Measurements from ENCODE around the gene INTU.
"Not testable (repeated sequence)": the region's sequence is repeated elsewhere in the genome, so short reads cannot be mapped to it uniquely, and the experiment has no call there.

INTU gene

GRCh38 chr4:127643791-127644190 is 11.0 kb downstream of the INTU start:
- DNase-seq (ENCODE audit: low read depth): no peak

GRCh38 chr4:127648061-127648460 is 15.3 kb downstream of the INTU start:
- DNase-seq (ENCODE audit: low read depth): no peak

- not testable (repeated sequence) for DNase-seq (ENCODE audit: low read depth)
Observed at GRCh38 chr4:127655590-127655989, 22.8 kb downstream of the INTU start.

GRCh38 chr4:127656047-127656680 is 23.4 kb downstream of the INTU start:
- no peak for DNase-seq (ENCODE audit: low read depth)

GRCh38 chr4:127660284-127660885 is 27.6 kb downstream of the INTU start:
- no peak for DNase-seq (ENCODE audit: low read depth)

GRCh38 chr4:127667116-127667515 is 34.4 kb downstream of the INTU start:
- DNase-seq (ENCODE audit: low read depth): no peak

GRCh38 chr4:127667772-127668171 is 35.0 kb downstream of the INTU start:
- DNase-seq (ENCODE audit: low read depth): no peak

GRCh38 chr4:127668770-127669169 is 36.0 kb downstream of the INTU start:
- no peak for DNase-seq (ENCODE audit: low read depth)

GRCh38 chr4:127669691-127670090 is 36.9 kb downstream of the INTU start:
- DNase-seq (ENCODE audit: low read depth): no peak

GRCh38 chr4:127672111-127672510 is 39.4 kb downstream of the INTU start:
- no peak for DNase-seq (ENCODE audit: low read depth)

- DNase-seq (ENCODE audit: low read depth): no peak
Observed at GRCh38 chr4:127685292-127685691, 52.5 kb downstream of the INTU start.

GRCh38 chr4:127686658-127687057 is 53.9 kb downstream of the INTU start:
- no peak for DNase-seq (ENCODE audit: low read depth)

- no peak for DNase-seq (ENCODE audit: low read depth)
Observed at GRCh38 chr4:127687580-127687979, 54.8 kb downstream of the INTU start.

- DNase-seq (ENCODE audit: low read depth): no peak
Observed at GRCh38 chr4:127698789-127699200, 66.0 kb downstream of the INTU start.

- no peak for DNase-seq (ENCODE audit: low read depth)
Observed at GRCh38 chr4:127708985-127709384, 76.2 kb downstream of the INTU start.

- no peak for DNase-seq (ENCODE audit: low read depth)
Observed at GRCh38 chr4:127709456-127709855, 76.7 kb downstream of the INTU start.

- no peak for DNase-seq (ENCODE audit: low read depth)
Observed at GRCh38 chr4:127730142-127730913, 97.6 kb downstream of the INTU start, which contains the start of gene SLC25A31. TSS of gene SLC25A31 (plus strand) at chr4:127730400. CDS start at chr4:127730546, 146 bp downstream.

GRCh38 chr4:127731406-127731805 is 98.6 kb downstream of the INTU start:
- DNase-seq (ENCODE audit: low read depth): no peak

GRCh38 chr4:127732623-127733328 is 100.0 kb downstream of the INTU start:
- no peak for DNase-seq (ENCODE audit: low read depth)

GRCh38 chr4:127734976-127735375 is 102.2 kb downstream of the INTU start:
- DNase-seq (ENCODE audit: low read depth): no peak

GRCh38 chr4:127737295-127737694 is 104.5 kb downstream of the INTU start:
- no peak for DNase-seq (ENCODE audit: low read depth)

GRCh38 chr4:127741247-127741646 is 108.5 kb downstream of the INTU start:
- DNase-seq (ENCODE audit: low read depth): no peak

GRCh38 chr4:127747883-127748282 is 115.1 kb downstream of the INTU start:
- DNase-seq (ENCODE audit: low read depth): no peak
